Activated CD4-positive, alpha-beta T cell treated with anti-CD3 and anti-CD28 coated beads for 1 hour (primary cell): Measurements from ENCODE around the gene EDRF1.

ENCODE experiments used
- DNase-seq: peaks from one replicate; pipeline ENCODE4 v3.0.0-alpha.2; 2020

EDRF1 gene

GRCh38 chr10:125795128-125795527 lies 75.6 kb downstream of the EDRF1 start:
- no peak for DNase-seq

DNA sequence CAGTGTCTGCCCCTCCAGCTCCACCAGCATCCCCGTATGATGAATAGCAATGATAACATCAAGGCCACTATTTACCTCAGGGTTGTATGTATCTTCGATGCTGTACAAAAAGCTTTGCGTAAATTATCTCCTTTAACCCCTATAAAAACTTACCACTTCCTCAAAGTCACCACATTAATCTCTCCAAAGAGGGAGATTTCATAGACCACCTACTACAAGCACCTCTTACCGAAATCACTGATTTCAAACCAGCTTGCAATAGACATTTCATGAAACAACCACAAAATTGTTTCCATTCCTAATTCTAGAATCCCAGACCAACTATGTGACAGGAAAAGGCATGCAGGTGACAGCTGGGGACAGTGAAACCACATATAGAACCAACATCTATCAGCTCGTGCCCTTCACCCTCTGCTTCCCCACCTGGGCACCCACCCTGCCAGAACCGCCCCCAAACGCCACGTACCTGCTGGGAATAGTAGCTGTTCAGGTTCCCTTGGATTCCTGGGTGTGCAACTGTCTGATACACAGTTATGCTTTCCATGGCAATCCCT lies 76.2 kb downstream of the EDRF1 start:
- no peak for DNase-seq

DNA sequence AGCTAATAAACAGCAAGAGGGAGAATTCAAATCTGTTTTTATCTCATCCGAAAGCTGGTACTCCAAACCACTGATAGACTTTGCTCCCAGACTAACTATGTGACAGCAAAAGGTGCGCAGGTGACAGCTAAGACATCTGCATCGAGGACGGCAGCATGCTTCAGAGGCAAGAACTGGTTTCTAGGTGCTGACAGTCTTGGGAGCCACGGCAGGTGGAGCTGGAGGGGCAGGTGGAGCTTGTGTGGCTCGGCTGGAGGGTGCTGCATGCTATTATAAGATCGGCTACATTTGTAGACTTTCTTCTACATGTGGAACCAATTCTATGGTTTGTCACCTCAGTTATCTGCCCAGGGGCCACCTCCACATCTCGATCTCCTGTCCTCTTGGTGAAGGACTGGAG lies 77.9 kb downstream of the EDRF1 start:
- no peak for DNase-seq

GRCh38 chr10:125797994-125798662 lies 78.6 kb downstream of the EDRF1 start:
- DNase-seq, result no peak

DNA sequence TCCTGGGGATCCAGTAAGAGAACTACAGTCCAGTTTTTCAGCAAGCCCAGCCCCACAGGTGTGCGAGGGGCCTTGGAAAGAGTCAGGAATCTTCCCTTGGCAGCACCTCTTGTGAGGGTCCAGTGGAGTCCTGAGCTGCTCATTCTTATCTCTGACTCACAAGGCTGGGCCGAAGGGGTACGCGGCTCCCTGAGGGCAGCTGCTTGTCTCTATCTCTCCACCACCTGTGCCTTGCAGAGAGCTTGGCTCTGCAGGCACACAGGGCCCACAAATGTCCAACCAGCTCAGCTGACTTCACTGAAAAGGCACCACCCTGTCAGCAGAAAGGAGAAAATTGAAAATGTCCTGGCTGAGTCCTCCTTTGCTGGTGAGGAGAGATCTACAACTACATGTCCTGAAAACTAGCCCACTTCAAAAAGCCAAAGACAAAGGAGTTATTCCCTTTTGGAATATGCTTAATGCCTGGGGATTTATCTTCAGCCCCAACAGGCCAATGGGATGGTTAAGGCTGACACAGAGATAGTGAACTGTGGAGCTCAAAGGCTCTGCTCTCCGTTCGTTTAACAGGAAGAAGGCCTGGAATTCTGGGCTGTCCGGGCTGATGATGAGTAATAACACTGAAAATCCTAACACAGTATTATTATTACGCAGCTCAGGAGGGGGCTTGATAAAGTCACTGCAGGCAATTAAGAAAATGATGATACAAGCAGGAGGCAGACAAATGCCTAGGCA lies 80.1 kb downstream of the EDRF1 start:
- DNase-seq, result no peak

DNA sequence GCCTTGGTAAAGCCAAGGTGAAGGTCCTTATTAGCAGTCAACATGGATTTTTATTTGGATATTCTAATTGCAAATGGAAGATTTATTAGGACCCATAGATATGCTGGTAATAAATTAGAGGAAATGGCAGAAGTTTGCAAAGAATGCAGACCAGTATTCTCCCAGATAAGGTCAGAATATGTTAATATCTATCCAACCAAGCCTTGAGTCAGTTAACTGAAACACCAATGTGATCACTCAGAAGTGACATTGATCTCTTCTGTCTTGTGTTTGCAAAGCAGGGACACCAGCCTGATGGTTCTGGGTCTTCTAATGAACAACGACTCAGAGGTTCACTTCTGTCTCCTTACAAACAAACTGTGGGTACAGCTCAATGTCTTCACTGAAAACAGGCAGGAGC lies 82.1 kb downstream of the EDRF1 start:
- DNase-seq, result no peak

GRCh38 chr10:125802131-125802530 lies 82.6 kb downstream of the EDRF1 start:
- no peak for DNase-seq

DNA sequence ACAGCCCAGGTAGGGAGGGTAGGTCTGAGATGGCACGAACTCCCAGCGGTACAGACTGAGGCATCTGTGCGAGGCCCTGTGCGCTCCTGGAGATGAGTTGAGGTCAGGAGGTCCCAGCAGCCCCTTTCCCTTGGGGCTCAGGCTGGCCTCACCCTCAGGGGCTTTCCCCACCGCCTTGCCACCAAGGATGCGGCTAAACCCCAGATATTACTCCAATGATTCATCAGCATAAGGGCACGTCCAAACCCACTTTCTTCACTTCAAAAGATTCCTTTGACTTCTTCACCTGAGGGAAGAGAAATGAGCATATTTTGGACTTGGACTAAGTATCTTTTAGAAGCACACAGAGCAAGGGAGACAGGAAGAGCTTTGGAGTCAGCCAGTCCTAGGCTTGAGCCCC lies 83.2 kb downstream of the EDRF1 start:
- DNase-seq, result no peak

DNA sequence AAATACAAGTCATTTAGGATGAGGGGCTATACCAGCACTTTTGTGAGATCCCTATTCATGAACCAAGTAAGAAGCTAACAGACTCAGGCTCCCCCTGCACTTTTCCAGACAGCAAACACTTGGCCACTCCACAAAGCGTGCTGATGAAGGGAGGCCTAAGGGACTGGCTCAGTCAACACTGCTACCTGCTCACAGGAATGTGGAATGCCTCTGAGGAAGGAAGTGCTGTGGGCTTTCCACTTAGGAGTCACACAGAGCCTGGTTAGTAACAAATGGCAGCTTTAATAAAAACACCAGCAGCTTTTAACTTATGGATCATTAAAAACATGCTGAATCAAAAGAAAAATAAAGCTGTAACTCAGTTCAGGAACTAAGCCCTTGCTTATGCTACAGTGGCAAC lies 88.5 kb downstream of the EDRF1 start:
- DNase-seq, result no peak

DNA sequence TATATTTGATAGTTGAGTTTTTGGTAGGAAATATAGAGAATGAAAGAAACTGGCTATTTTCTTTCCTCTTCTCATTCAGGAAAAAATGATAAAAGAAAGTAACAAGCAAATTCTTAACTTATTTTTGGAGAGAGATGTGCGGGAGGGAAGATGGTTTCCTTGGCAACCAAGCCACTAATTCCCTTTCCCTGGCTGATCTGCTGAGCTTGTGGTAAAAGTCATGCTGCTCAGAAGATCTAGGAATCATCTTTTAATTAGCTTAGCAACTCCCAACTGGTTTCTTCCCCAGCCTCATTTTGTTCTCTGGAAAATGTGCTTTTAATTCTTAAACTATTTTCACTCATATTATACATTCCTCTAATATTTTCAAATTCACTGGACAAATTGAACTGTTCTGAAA lies 91.7 kb downstream of the EDRF1 start:
- no peak for DNase-seq

- no peak for DNase-seq
These were observed 92.7 kb downstream of the EDRF1 start for GRCh38 chr10:125812128-125812750.
